ENCODE measurements around the gene REV3L.

GRCh38 chr6:111468329-111469012 lies 14.5 kb downstream of the REV3L start:
- no peak for TF ChIP-seq GABPA (IDR thresholded peaks at IDR 0.05 in 1 of 2, conservative IDR thresholded peaks at IDR 0.05 in 1 of 2)
- no peak for TF ChIP-seq SP1 (IDR thresholded peaks at IDR 0.05)
- no peak for TF ChIP-seq CTCF (IDR thresholded peaks at IDR 0.05; ENCODE audit: low read depth, low read length, missing input control)
- TF ChIP-seq TAF1 (conservative IDR thresholded peaks at IDR 0.05), result no peak
- no peak for TF ChIP-seq RAD21 (IDR thresholded peaks at IDR 0.05)
- TF ChIP-seq MAX (IDR thresholded peaks at IDR 0.05), result no peak
- no peak for TF ChIP-seq REST (IDR thresholded peaks at IDR 0.05)
- TF ChIP-seq EGR1 (IDR thresholded peaks at IDR 0.05; ENCODE audit: low read depth in 2 of 2), result no peak
- TF ChIP-seq HNF4G (IDR thresholded peaks at IDR 0.05), result no peak
- TF ChIP-seq YY1 (IDR thresholded peaks at IDR 0.05), result no peak
- no peak for TF ChIP-seq ATF3 (IDR thresholded peaks at IDR 0.05)
- TF ChIP-seq RXRA (IDR thresholded peaks at IDR 0.05), result no peak
